CD14-positive monocyte (primary cell): ENCODE results near the gene ARL15. TPM values are rescaled to one million over a fixed set of nuclear protein-coding genes. Genes with fewer than 3 reads are reported as not detected.

Experiments
- DNase-seq, 3 donors: peaks; one replicate each; pipeline ENCODE4 v3.0.0-alpha.2; 2011 to 2022
- H2AFZ ChIP-seq: 2 replicates; pipeline ENCODE4 v1.6.0; 2012; ENCODE audit warnings: mild to moderate bottlenecking, low read depth, low read length, inconsistent platforms; ENCODE audit not compliant: insufficient read depth, poor library complexity, severe bottlenecking
- H3K27ac ChIP-seq, 2 donors: 1 replicate in 1 of 2; 2 replicates in 1 of 2; pipeline ENCODE4 v1.5.1; 2012 to 2013; ENCODE audit warnings: low read length in 2 of 2, control low read depth in 1 of 2, inconsistent platforms in 1 of 2, low read depth in 1 of 2, mild to moderate bottlenecking in 1 of 2
- H3K27me3 ChIP-seq, 2 donors: one replicate each; pipeline versions ENCODE4 v1.6.0 to v1.6.1; 2011 to 2013; ENCODE audit warnings: low read length in 2 of 2; ENCODE audit not compliant: control insufficient read depth in 2 of 2, insufficient read depth in 2 of 2
- H3K36me3 ChIP-seq, 2 donors: replicated peaks in 1 of 2; 1 replicate in 1 of 2; 2 replicates in 1 of 2; pipeline versions ENCODE4 v1.5.1 to v1.6.1; 2012 to 2013; ENCODE audit warnings: low read length in 2 of 2, control low read depth in 1 of 2, inconsistent platforms in 1 of 2, mild to moderate bottlenecking in 1 of 2; ENCODE audit not compliant: insufficient read depth in 2 of 2, control insufficient read depth in 1 of 2
- H3K4me1 ChIP-seq, 2 donors: 1 replicate in 1 of 2; 2 replicates in 1 of 2; pipeline versions ENCODE4 v1.5.1 to v1.6.1; 2012 to 2013; ENCODE audit warnings: low read length in 2 of 2, control low read depth in 1 of 2, inconsistent platforms in 1 of 2, mild to moderate bottlenecking in 1 of 2, moderate library complexity in 1 of 2; ENCODE audit not compliant: insufficient read depth in 2 of 2, control insufficient read depth in 1 of 2
- H3K4me2 ChIP-seq: replicated peaks from 2 replicates; pipeline ENCODE3; 2012; ENCODE audit warnings: low read length, moderate library complexity, mild to moderate bottlenecking; ENCODE audit not compliant: poor library complexity, severe bottlenecking; ENCODE audit errors: extremely low read depth
- H3K4me3 ChIP-seq, 3 experiments: fragments of 200-600 bp in 1 of 3; sonication (generic) in 1 of 3; replicated peaks in 1 of 3; 1 replicate in 2 of 3; 2 replicates in 1 of 3; pipeline ENCODE4 v1.5.1; 2011 to 2013; ENCODE audit warnings: low read length in 3 of 3, mild to moderate bottlenecking in 3 of 3, control low read depth in 2 of 3, low read depth in 2 of 3, inconsistent platforms in 1 of 3, moderate library complexity in 1 of 3
- H3K79me2 ChIP-seq: 2 replicates; pipeline ENCODE4 v1.6.0; 2012; ENCODE audit warnings: mild to moderate bottlenecking, control low read depth, inconsistent platforms, low read length, moderate library complexity; ENCODE audit not compliant: insufficient read depth
- H3K9ac ChIP-seq: 2 replicates; pipeline ENCODE4 v1.6.0; 2017; ENCODE audit warnings: low read length, mild to moderate bottlenecking; ENCODE audit not compliant: insufficient read depth, poor library complexity, severe bottlenecking
- H3K9me3 ChIP-seq, 2 donors: replicated peaks in 1 of 2; 1 replicate in 1 of 2; 2 replicates in 1 of 2; pipeline versions ENCODE4 v1.5.1 to v1.6.1; 2012 to 2013; ENCODE audit warnings: low read length in 2 of 2, control low read depth in 1 of 2; ENCODE audit not compliant: control insufficient read depth in 1 of 2, insufficient read depth in 1 of 2
- H4K20me1 ChIP-seq: 2 replicates; pipeline ENCODE4 v1.6.0; 2012; ENCODE audit warnings: mild to moderate bottlenecking, low read length, control low read depth, moderate library complexity; ENCODE audit not compliant: insufficient read depth
- H3K27ac Mint-ChIP-seq, 7 donors: one replicate each; pipeline ENCODE4 v1.8.0; 2020; ENCODE audit warnings: mild to moderate bottlenecking in 7 of 7, mixed read lengths in 7 of 7, moderate library complexity in 6 of 7, inconsistent platforms in 2 of 7
- H3K27me3 Mint-ChIP-seq, 3 donors: one replicate each; pipeline ENCODE4 v1.8.0; 2021 to 2022; ENCODE audit warnings: low read depth in 3 of 3, mild to moderate bottlenecking in 3 of 3, mixed read lengths in 3 of 3, moderate library complexity in 3 of 3, inconsistent platforms in 1 of 3
- H3K36me3 Mint-ChIP-seq, 2 donors: one replicate each; pipeline ENCODE4 v1.8.0; 2020; ENCODE audit warnings: mixed read lengths in 2 of 2, inconsistent platforms in 1 of 2, mild to moderate bottlenecking in 1 of 2
- H3K4me1 Mint-ChIP-seq: one replicate; pipeline ENCODE4 v1.8.0; 2020; ENCODE audit warnings: mild to moderate bottlenecking, mixed read lengths
- H3K4me3 Mint-ChIP-seq, 2 donors: one replicate each; pipeline ENCODE4 v1.8.0; 2020; ENCODE audit warnings: mild to moderate bottlenecking in 2 of 2, mixed read lengths in 2 of 2, moderate library complexity in 1 of 2
- H3K9me3 Mint-ChIP-seq, 7 donors: one replicate each; pipeline ENCODE4 v1.8.0; 2020 to 2022; ENCODE audit warnings: mixed read lengths in 7 of 7, mild to moderate bottlenecking in 6 of 7, moderate library complexity in 6 of 7, inconsistent platforms in 2 of 7
- CTCF ChIP-seq: fragments of 200-600 bp; IDR thresholded peaks from one replicate; pipeline ENCODE4 v1.8.0; 2022; ENCODE audit warnings: antibody characterized with exemption, mild to moderate bottlenecking
- WGBS: methylation state at CpG from one replicate; pipeline ENCODE4 v1.1.5; 2013; ENCODE audit warnings: missing lambda C conversion rate; ENCODE audit not compliant: insufficient coverage; 5-methylcytosine and 5-hydroxymethylcytosine counted together
- intact Hi-C, 2 donors: fragments of 100-400 bp; cut with micrococcal nuclease; formaldehyde crosslinking; loops; one replicate each; pipeline versions ENCODE4 v1.15.0 to v1.15.1; 2023
- polyA plus RNA-seq, 3 donors: library from polyadenylated mRNA; depleted of rRNA in 1 of 3; unstranded in 2 of 3; stranded (reverse) in 1 of 3; fragments of 300-500 nt in 2 of 3; fragments of >200 nt in 1 of 3; fragmentation: Illumina TruSeq in 2 of 3; gene quantifications; 1 replicate in 2 of 3; 2 replicates in 1 of 3; pipeline ENCODE4 v1.2.3, GENCODE V29; 2012 to 2021

The ARL15 gene
- polyA plus RNA-seq, 3 donors, result 10.5 to 27.6 (median 18.0) TPM

DNA sequence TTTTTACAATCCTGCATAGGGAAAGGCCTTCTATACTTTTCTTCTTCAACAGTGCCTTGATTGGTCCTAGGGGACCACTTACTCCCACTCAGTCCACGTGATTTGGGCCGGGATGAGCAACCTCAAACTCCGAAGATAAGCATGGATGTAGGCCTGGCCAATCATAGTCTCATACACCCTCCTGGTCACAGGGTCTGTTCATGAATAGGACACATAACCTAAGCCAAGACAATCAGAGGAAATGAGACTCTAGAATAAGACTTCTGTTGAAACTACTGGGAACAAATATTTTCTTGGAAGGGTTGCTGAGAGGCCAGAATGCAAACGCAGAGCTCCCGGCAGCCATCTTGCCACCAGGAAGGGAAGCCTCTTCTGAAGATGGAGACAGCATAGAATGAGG is 68.1 kb downstream of the ARL15 start:
- Histone ChIP-seq H3K27ac (no peak overlapping the region), H3K9ac (no peak overlapping the region), H2AFZ (no peak overlapping the region), H4K20me1 (peaks cover 84% of the 10 kb centered on the region), H3K79me2 (peaks cover 3% of the 10 kb centered on the region), H3K36me3 (no peaks in the 10 kb centered on the region), H3K4me2 (no peak overlapping the region), H3K4me1 (no peaks in the 10 kb centered on the region), H3K27me3 (no peaks in the 10 kb centered on the region), H3K4me3 (no peak overlapping the region), H3K9me3 (no peaks in the 10 kb centered on the region)
- peaks cover 0 to 4% (median 2%) of the 10 kb centered on the region in 3 donors for H3K27me3 Mint-ChIP-seq
- H3K36me3 Mint-ChIP-seq, result peaks cover under 1 to 2% of the 10 kb centered on the region in 2 donors
- H3K9me3 Mint-ChIP-seq, result no peaks in the 10 kb centered on the region
- 100% methylated on average over 5 of the region's 5 CpGs for WGBS
- no peak overlapping the region for H3K4me3 Mint-ChIP-seq
- TF ChIP-seq CTCF, result no peak
- DNase-seq, result no peak
- no peak overlapping the region for H3K27ac Mint-ChIP-seq
- intact Hi-C loops, result loop anchor here (5.0 to 10.0 kb wide), 3 partner anchors 180 to 653 kb away; no protein-coding TSS in a partner anchor
- no peaks in the 10 kb centered on the region for H3K4me1 Mint-ChIP-seq

- WGBS, result no CpG with 5 or more reads among the region's 2 CpGs
- H3K4me3 Mint-ChIP-seq, result no peak overlapping the region
- Histone ChIP-seq H3K27ac (no peak overlapping the region), H3K4me3 (no peak overlapping the region), H3K4me2 (no peak overlapping the region), H2AFZ (no peak overlapping the region), H3K79me2 (no peaks in the 10 kb centered on the region), H4K20me1 (peaks cover 87% of the 10 kb centered on the region), H3K36me3 (no peaks in the 10 kb centered on the region), H3K4me1 (no peaks in the 10 kb centered on the region), H3K9ac (no peak overlapping the region), H3K9me3 (no peaks in the 10 kb centered on the region), H3K27me3 (no peaks in the 10 kb centered on the region)
- H3K27me3 Mint-ChIP-seq, result peaks cover 0 to 4% (median 0%) of the 10 kb centered on the region in 3 donors
- intact Hi-C loops, result no loop called here
- H3K36me3 Mint-ChIP-seq, result peaks cover 0 to 2% of the 10 kb centered on the region in 2 donors
- H3K9me3 Mint-ChIP-seq, result peaks cover 0 to 3% (median 0%) of the 10 kb centered on the region in 7 donors
- no peak overlapping the region for H3K27ac Mint-ChIP-seq
- TF ChIP-seq CTCF, result peak; percentile 55
- H3K4me1 Mint-ChIP-seq, result no peaks in the 10 kb centered on the region
- no peak for DNase-seq
These were observed 76.0 kb downstream of the ARL15 start for GRCh38 chr5:54234304-54234933.
